Prostate gland (tissue), 2 donors: Measurements from ENCODE around the gene MSL1. TPM values are rescaled to one million over a fixed set of nuclear protein-coding genes. Genes with fewer than 3 reads are reported as not detected.

ENCODE experiments used
- DNase-seq: peaks from one replicate; pipeline ENCODE4 v3.0.0-alpha.2; 2019; ENCODE audit warnings: low spot score
- H3K27ac ChIP-seq, 2 donors: fragments of 200-600 bp; sonication (generic); 2 replicates each; pipeline ENCODE4 v1.5.1; 2017 to 2019
- H3K27me3 ChIP-seq: fragments of 200-600 bp; sonication (generic); replicated peaks from 2 replicates; pipeline ENCODE4 v1.5.1; 2019; ENCODE audit not compliant: insufficient read depth
- H3K36me3 ChIP-seq, 2 donors: fragments of 200-600 bp; sonication (generic); 1 replicate in 1 of 2; 2 replicates in 1 of 2; pipeline versions ENCODE4 v1.5.1 to v1.8.1; 2017 to 2019
- H3K4me1 ChIP-seq: fragments of 200-600 bp; sonication (generic); replicated peaks from 2 replicates; pipeline ENCODE4 v1.5.1; 2019
- H3K4me3 ChIP-seq, 2 donors: fragments of 200-600 bp; sonication (generic); 2 replicates each; pipeline ENCODE4 v1.5.1; 2017 to 2019
- H3K9me3 ChIP-seq: fragments of 200-600 bp; sonication (generic); 2 replicates; pipeline ENCODE4 v1.5.1; 2017
- CTCF ChIP-seq, 4 experiments: fragments of 200-600 bp in 2 of 4; fragments of 450-650 bp in 2 of 4; sonication (generic) in 2 of 4; IDR thresholded peaks; 1 replicate in 3 of 4; 2 replicates in 1 of 4; pipeline ENCODE4 v1.5.1; 2016 to 2019; ENCODE audit warnings: antibody characterized with exemption in 4 of 4, mild to moderate bottlenecking in 2 of 4, moderate library complexity in 2 of 4
- POLR2A ChIP-seq: fragments of 450-650 bp; IDR thresholded peaks from one replicate; pipeline ENCODE4 v1.6.1; 2016; ENCODE audit warnings: antibody characterized with exemption, mild to moderate bottlenecking
- POLR2AphosphoS5 ChIP-seq: sonication (generic); formaldehyde crosslinking; IDR thresholded peaks from one replicate; pipeline ENCODE4 v1.6.1; 2017; ENCODE audit warnings: antibody characterized with exemption
- WGBS: methylation state at CpG from one replicate; pipeline ENCODE4 v1.1.5; 2018; 5-methylcytosine and 5-hydroxymethylcytosine counted together
- intact Hi-C: fragments of 100-400 bp; cut with DNase I; formaldehyde crosslinking; loops from one replicate; pipeline ENCODE4 v1.14.2; 2022
- total RNA-seq, 2 donors: library from RNA; depleted of rRNA; stranded (reverse); fragments of >200 nt; gene quantifications; one replicate each; pipeline ENCODE4 v1.1.0, GENCODE V29; 2016

The MSL1 gene
- total RNA-seq, 2 donors from 2014 or later = 77.0 to 112 TPM

GRCh38 chr17:40095351-40095943 is 26.3 kb upstream of the MSL1 start:
- Histone ChIP-seq H3K36me3 (peaks cover 3 to 20% of the 10 kb centered on the region in 2 donors), H3K27me3 (no peaks in the 10 kb centered on the region), H3K9me3 (no peaks in the 10 kb centered on the region), H3K27ac (peak overlapping the region; percentile 88 to 95), H3K4me3 (no peak overlapping the region), H3K4me1 (no peaks in the 10 kb centered on the region)
- TF ChIP-seq POLR2A = no peak
- no peak for TF ChIP-seq POLR2AphosphoS5
- TF ChIP-seq CTCF (IDR thresholded peaks at IDR 0.05) = no peak
- no peak for DNase-seq
- intact Hi-C loops = loop anchor here (5.0 kb wide), 1 partner anchor 33 kb away; the partner anchor contains the start of gene THRA
- WGBS = 69% methylated on average over 17 of the region's 17 CpGs

- H3K36me3 ChIP-seq = peaks cover 3 to 20% of the 10 kb centered on the region in 2 donors
These were observed 25.6 kb upstream of the MSL1 start for GRCh38 chr17:40095944-40096791.

GRCh38 chr17:40097087-40097486 is 24.7 kb upstream of the MSL1 start:
- no peak for TF ChIP-seq POLR2AphosphoS5
- no peak for TF ChIP-seq POLR2A
- TF ChIP-seq CTCF (IDR thresholded peaks at IDR 0.05) = no peak
- peaks cover 3 to 20% of the 10 kb centered on the region in 2 donors for H3K36me3 ChIP-seq
- H3K27me3 ChIP-seq = no peaks in the 10 kb centered on the region
- H3K9me3 ChIP-seq = no peaks in the 10 kb centered on the region
- peak overlapping the region; percentile 88 to 95 for H3K27ac ChIP-seq
- WGBS = 70% methylated on average over 10 of the region's 10 CpGs
- no peak for DNase-seq
- intact Hi-C loops = loop anchor here (5.0 kb wide), 1 partner anchor 35 kb away; the partner anchor contains the start of gene THRA
- no peaks in the 10 kb centered on the region for H3K4me1 ChIP-seq
- H3K4me3 ChIP-seq = no peak overlapping the region

More at GRCh38 chr17:40095944-40096791, 25.6 kb upstream of the MSL1 start:
- Histone ChIP-seq H3K4me3 (no peak overlapping the region), H3K27me3 (no peaks in the 10 kb centered on the region), H3K4me1 (no peaks in the 10 kb centered on the region), H3K27ac (peak overlapping the region; percentile 88 to 95), H3K9me3 (no peaks in the 10 kb centered on the region)
- intact Hi-C loops = loop anchor here (5.0 kb wide), 1 partner anchor 34 kb away; the partner anchor contains the start of gene THRA
- no peak for DNase-seq
- TF ChIP-seq POLR2AphosphoS5 = peak; percentile 30
- TF ChIP-seq POLR2A = no peak
- 52% methylated on average over 22 of the region's 23 CpGs for WGBS

- Histone ChIP-seq H3K4me1 (no peaks in the 10 kb centered on the region), H3K4me3 (peak overlapping the region; percentile 54 to 65), H3K9me3 (no peaks in the 10 kb centered on the region), H3K36me3 (peaks cover 3 to 12% of the 10 kb centered on the region in 2 donors), H3K27me3 (no peaks in the 10 kb centered on the region), H3K27ac (peak overlapping the region; percentile 88 to 95)
- peak; percentile 54 for DNase-seq
- intact Hi-C loops = loop anchor here (5.0 kb wide), 1 partner anchor 36 kb away; the partner anchor contains the start of gene THRA
- WGBS = 39% methylated on average over 9 of the region's 9 CpGs
- TF ChIP-seq POLR2AphosphoS5 (peak; percentile 52), CTCF (IDR thresholded peaks at IDR 0.05) (no peak), POLR2A (peak; percentile 12)
These were observed 23.6 kb upstream of the MSL1 start for GRCh38 chr17:40097931-40098845.
